GM19240 (cell line): ENCODE data around the gene ENC1.

Experiments
- DNase-seq: peaks from one replicate; pipeline ENCODE4 v3.0.0; 2011; ENCODE audit warnings: low spot score; ENCODE audit not compliant: insufficient read length

ENC1 gene

DNA sequence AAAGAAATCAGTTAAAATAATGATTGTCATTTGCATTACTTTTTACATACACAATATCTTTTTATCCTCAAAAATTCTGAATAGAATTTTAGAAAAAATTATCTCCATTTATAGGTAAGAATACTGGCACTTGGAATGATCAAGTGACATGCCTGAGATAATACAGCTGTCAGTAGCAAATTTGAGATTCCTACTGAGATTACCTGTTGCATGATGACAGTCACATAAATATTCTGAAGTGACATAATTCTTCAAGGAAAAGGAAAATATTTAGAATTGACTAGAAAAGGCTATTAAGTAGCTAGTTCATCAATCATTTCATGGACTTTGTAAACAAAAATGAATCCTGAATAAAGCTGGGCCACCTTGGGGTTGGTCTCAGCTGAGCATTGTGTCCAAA is 15.2 kb upstream of the ENC1 start:
- DNase-seq: no peak

DNA sequence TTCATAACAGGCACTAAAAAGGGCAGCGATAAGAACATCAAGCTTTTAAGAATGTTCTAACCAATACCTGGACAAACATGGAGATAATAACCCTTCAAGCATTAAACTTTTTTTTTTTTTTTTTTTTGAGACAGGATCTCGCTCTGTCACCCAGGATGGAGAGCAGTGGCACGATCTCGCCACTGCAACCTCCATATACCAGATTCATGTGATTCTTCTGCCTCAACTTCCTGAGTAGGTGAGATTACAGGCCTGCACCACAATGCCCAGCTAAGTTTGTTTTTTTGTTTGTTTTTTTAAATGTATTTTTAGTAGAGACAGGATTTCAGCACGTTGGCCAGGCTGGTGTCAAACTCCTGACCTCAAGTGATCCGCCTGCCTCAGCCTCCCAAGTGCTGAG is 14.7 kb upstream of the ENC1 start:
- DNase-seq: no peak

DNA sequence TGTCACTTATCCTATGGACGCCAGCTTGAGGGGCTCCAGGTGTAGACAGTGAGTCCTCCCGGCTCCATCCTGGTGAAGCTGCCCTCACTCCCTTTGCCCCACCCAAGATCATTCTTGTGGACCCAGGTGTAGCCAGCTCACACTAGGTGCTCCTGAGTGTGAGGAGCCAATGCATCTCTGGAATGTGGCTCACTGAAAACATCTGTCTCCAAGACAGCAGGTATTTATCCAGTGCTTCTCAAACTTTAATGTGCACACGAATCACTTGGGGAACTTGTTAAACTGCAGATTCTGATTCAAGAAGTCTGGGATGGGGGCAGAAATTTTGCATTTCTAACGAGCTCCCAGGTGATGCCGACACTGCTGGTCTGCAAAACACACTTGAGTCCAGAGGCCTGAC is 13.5 kb upstream of the ENC1 start:
- DNase-seq: no peak

DNA sequence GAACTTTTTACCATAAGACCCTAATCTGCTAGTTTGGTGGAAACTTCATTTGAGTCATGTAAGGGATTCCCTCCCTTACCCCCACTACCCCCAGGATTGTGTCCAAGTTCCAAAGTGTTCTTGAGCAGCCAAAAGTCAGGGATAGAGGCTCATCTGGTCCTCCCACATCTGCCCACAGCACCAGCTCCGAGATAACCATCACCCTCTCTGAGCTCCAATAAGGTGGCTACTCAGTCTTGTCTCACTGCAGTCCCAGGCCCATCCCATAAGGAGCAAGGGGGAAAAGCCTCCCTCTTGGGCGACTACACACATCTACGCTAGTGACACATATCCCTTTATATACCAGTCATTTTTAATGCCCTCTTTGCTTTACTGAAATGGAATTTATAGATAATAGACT is 12.0 kb upstream of the ENC1 start:
- no peak for DNase-seq

- DNase-seq: no peak
Observed at GRCh38 chr5:74651710-74652109, 11.2 kb upstream of the ENC1 start.

GRCh38 chr5:74649421-74649973 is 9.0 kb upstream of the ENC1 start:
- no peak for DNase-seq

DNA sequence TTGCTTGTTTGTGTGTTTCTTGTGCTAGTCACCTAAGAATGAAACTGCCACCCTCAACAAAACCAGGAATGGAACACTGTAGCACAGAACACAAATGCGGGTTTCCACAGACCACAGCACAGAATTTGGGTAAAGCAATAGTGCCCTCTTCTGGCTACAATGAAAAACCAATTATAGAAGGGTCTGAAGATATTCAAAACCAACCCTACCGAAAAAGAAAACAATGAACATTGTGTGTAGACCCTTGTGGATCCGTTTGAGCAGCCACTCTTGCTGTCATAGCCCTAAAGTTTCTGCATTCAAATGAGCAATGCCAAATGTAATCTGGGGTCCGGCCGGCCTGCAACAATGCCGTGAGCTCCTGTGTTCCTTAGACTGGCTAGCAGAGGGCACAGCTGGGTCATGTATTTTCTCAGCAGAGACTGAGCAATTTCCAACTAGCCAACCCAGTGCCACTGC is 8.3 kb upstream of the ENC1 start:
- DNase-seq: peak; percentile 56

DNA sequence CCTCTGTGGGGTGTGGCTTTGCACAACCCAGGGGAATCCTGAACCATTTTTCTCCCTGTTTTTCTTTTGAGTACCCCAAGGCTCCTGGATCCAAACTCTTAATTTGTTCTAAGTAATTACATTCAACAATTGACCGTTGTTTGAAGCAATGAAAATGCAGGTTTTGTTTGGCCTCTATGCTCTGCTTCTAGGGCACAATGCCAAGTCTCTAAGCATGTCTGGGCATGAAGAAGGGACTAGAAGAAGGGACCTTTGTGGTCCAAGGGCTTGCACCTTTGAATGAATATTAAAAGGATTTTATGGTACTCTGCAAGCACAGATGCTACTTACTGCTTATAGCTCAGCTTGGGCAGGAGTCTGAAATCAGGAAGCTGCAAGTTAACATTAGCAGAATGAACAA is 6.6 kb upstream of the ENC1 start:
- DNase-seq: no peak

GRCh38 chr5:74643111-74643562 is 2.6 kb upstream of the ENC1 start:
- DNase-seq: no peak

DNA sequence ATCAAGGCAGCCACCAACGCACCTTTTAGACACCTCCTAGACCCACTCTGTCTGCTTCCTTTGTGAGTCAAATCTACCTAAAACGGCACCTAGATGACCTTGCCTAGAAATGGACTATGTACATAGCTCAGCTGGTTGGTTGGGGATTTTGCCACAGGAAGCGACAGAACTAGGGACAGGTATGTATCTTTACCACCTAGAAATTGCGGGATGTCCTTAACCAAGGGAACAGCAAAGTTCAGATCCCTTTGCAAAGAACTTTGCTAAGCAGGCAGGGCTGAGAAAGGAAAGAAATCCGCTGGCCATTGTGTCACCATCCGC is 2.0 kb upstream of the ENC1 start:
- DNase-seq: no peak

- DNase-seq: no peak
Observed at GRCh38 chr5:74641735-74642542, 1.4 kb upstream of the ENC1 start.

DNA sequence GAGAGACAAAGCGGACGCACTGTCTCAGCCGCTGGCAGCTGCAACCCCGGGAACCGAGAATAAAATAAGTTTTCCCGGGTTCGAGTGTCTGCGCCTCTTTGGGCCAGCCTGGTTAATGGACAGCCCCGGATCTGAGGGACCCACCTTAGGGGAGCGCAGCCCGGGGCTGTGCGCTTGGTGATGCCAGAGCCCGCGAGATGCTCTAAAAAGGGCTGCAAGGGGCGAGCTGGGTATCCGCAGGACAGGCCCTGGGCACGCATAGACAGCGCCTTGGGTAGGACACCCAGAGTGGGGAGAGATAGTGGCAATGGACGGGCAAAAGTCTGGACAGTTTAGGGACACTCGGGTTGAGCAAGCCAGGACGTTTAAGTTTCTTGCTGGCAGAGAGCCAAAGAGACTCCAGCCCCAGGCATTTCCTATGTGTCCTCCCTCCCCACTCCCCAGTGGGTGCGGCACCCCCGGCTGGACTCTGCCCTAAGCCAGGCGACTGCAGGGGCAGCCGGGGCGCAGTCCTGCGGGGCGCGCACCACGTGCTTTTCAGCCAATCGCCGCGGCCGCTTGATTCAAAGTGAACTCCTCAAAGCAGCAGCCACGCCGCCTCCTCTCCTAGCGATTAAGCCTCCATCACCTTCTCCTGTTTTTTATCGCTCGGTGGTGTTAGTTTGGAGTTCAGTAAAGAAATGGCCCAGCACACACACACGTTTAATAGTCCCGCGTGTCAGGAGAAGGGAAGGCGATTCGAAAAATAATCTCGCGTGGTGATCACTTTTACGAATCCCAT is 616 bp upstream of the ENC1 start:
- no peak for DNase-seq

GRCh38 chr5:74639807-74640449 is 600 bp downstream of the ENC1 start:
- no peak for DNase-seq

DNA sequence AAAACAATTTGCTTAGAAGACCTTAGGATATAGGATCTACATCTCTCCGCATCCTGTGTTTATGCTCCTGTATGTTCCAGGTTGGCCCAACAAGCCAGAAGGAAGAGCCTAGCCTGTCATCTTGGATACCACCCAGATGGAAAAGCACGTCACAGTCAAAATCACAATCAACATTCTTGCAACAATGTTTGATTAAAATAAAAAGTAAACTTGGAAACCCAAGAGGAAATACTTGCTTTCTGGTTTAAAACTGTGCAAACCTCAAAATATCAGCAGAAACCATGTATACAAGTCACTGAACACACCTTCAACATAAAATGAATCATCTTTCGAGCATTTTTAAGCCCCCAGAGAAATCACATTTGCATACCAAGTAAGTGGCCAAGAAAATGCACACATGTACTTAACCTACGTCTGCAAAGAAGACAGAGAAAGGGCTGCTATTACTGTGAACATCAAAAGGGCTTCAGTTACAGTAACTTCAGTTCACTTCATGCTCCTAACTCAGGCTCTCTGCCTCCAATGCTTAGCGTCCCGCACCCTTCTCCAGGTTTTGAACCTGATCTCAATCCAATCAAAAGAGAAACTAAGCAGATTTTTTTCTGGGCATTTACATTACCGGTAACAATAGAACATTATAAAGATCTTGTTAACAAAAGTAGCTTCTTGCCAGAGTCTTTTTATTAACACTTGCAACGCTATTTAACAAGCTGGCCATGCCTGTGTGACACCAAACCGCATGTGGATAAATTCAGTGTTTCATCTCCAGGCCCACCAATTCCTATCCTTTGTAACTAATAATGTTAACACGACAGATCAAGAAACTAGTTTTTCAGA is 1.3 kb downstream of the ENC1 start:
- DNase-seq: no peak

DNA sequence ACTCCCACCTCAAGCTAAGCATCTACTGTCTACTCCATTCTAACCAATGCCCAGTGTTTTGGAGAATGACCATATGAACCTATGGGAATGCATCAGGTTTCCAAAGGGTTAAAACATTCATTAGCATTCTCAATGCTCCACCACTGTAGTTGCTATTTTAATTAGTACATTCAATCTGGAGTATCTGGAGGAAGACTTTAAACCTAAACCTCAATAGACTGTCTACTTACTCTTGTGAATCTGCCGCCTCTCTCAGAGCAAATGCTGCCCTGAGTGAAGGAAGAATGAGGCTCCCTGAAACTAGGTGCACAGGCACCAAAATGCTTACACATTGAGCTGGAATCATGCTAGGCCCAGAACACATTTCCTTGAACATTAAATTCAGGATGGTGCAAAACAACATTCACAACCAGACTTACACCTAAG is 2.0 kb downstream of the ENC1 start:
- no peak for DNase-seq

DNA sequence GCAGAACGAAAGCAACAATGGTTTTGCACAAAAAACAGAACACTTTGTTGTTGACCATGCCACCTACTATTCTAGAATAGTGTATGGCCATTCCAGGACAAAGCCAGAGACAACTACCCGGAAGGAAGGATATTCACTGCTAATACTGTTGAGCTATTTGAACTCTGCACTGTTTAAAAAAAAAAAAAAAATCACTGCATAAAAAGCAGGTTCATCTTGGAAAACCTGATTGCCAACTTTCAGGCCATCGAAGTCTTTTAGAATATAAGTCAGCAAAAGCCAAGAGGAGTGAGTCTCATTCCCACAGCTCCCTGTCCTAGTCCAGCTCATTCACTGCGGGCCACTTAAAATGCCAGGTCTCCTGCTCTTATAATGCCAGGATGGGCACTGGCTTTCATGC is 4.0 kb downstream of the ENC1 start:
- no peak for DNase-seq

DNA sequence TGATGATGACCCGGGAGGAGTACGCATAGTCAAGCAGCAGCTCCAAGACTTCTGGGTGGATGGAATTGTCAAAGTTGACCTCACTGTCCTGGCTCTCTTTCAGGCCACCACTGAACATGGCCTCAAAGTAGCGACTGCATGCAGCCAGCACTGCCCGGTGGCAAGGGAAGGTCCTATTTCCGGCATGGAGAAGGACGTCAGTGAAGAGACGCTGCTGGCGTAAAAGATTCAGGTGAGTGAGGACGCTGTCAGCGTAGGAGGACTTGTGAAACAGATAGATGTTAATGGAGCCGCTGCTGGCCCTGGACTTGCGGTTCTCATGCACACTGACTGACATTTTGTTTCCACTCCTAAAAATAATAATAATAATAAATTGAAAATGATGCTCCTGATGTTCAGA is 4.4 kb downstream of the ENC1 start:
- no peak for DNase-seq

DNA sequence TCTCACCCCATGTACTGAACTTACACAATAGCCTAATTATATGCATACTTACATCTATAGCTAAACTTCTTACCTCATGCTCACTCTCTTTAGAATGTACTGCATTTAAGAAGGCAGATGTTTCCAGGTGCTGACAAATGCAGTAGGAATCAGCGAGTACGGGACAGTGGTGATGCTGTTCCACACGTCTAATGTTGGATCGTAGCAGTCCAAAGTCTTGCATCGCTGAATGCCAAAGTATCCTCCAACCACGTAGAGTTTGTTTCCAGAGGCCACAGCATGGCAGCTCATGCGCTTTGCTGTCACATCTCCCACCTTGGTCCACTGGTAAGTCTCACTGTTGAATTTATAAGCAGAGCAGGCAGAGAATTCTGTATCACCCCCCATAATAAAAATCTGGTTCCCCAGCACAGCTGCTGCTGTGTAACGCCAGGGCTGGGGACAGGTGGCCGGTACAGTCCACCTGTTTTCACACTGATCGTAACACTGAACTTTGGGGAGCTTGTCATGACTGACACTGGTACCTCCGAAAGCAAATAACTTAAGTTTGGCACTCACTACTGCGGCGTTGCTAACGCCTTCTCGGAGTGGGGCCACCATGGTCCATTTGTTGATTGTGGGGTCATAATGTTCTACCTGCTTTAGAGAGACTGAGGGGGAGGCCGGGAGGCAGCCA is 5.8 kb downstream of the ENC1 start:
- no peak for DNase-seq

GRCh38 chr5:74633695-74634094 is 6.8 kb downstream of the ENC1 start:
- DNase-seq: no peak

GRCh38 chr5:74632947-74633356 is 7.6 kb downstream of the ENC1 start:
- DNase-seq: no peak
